Measurements from ENCODE around the gene TPX2.

TPX2 gene

GRCh38 chr20:31716818-31717477, 22.1 kb upstream of the TPX2 start:
- Histone ChIP-seq H2AFZ (ENCODE audit: low read depth, low read length, severe bottlenecking) (no peak overlapping the region), H3K9ac (ENCODE audit: low read length) (peak overlapping the region; percentile 36; the same call in 1 of the 2 replicates), H3K4me3 (ENCODE audit: insufficient read depth, low read length, poor library complexity, severe bottlenecking) (peak overlapping the region; percentile 27), H3K27ac (ENCODE audit: low read depth, low read length) (peak overlapping the region; percentile 78), H3K4me2 (ENCODE audit: low read depth, low read length, poor library complexity, severe bottlenecking) (peak overlapping the region; percentile 78), H3K27me3 (ENCODE audit: low read length) (no peaks in the 10 kb centered on the region), H3K79me2 (ENCODE audit: insufficient read depth, low read length) (peaks cover 88% of the 10 kb centered on the region), H3K36me3 (ENCODE audit: low read length) (no peaks in the 10 kb centered on the region), H3K9me3 (ENCODE audit: insufficient read depth, low read length) (no peaks in the 10 kb centered on the region), H3K9me2 (replicated peaks; ENCODE audit: insufficient read depth, low read length) (no peaks in the 10 kb centered on the region), H4K20me1 (ENCODE audit: low read depth, low read length) (no peaks in the 10 kb centered on the region), H3F3A (ENCODE audit: insufficient read depth) (peaks cover 16% of the 10 kb centered on the region)
- TF ChIP-seq EZH2phosphoT487 (conservative IDR thresholded peaks at IDR 0.05; ENCODE audit: low read length), result no peak
- TF ChIP-seq CTCF (IDR thresholded peaks at IDR 0.05; ENCODE audit: insufficient read depth, low read length, poor library complexity, severe bottlenecking), result no peak

GRCh38 chr20:31717478-31718201, 21.4 kb upstream of the TPX2 start:
- Histone ChIP-seq H3K4me2 (ENCODE audit: low read depth, low read length, poor library complexity, severe bottlenecking) (peak overlapping the region; percentile 78), H3K4me3 (ENCODE audit: insufficient read depth, low read length, poor library complexity, severe bottlenecking) (peak overlapping the region; percentile 27), H2AFZ (ENCODE audit: low read depth, low read length, severe bottlenecking) (no peak overlapping the region), H4K20me1 (ENCODE audit: low read depth, low read length) (no peaks in the 10 kb centered on the region), H3K36me3 (ENCODE audit: low read length) (no peaks in the 10 kb centered on the region), H3K27ac (ENCODE audit: low read depth, low read length) (peak overlapping the region; percentile 78), H3K9me2 (replicated peaks; ENCODE audit: insufficient read depth, low read length) (no peaks in the 10 kb centered on the region), H3K27me3 (ENCODE audit: low read length) (no peaks in the 10 kb centered on the region), H3K79me2 (ENCODE audit: insufficient read depth, low read length) (peaks cover 89% of the 10 kb centered on the region), H3K9ac (ENCODE audit: low read length) (peak overlapping the region; percentile 36), H3K9me3 (ENCODE audit: insufficient read depth, low read length) (no peaks in the 10 kb centered on the region), H3F3A (ENCODE audit: insufficient read depth) (peaks cover 16% of the 10 kb centered on the region)
- no peak for TF ChIP-seq EZH2phosphoT487 (conservative IDR thresholded peaks at IDR 0.05; ENCODE audit: low read length)
- TF ChIP-seq CTCF (IDR thresholded peaks at IDR 0.05; ENCODE audit: insufficient read depth, low read length, poor library complexity, severe bottlenecking), result no peak

- peak overlapping the region; percentile 89 for H3K27ac ChIP-seq (ENCODE audit: low read depth, low read length)
- H3K4me3 ChIP-seq (ENCODE audit: insufficient read depth, low read length, poor library complexity, severe bottlenecking), result peak overlapping the region; percentile 70
- TF ChIP-seq EZH2phosphoT487 (conservative IDR thresholded peaks at IDR 0.05; ENCODE audit: low read length), result no peak
- no peak overlapping the region for H2AFZ ChIP-seq (ENCODE audit: low read depth, low read length, severe bottlenecking)
- H3K9me2 ChIP-seq (replicated peaks; ENCODE audit: insufficient read depth, low read length), result no peaks in the 10 kb centered on the region
- no peaks in the 10 kb centered on the region for H3K9me3 ChIP-seq (ENCODE audit: insufficient read depth, low read length)
- H3K9ac ChIP-seq (ENCODE audit: low read length), result peak overlapping the region; percentile 81
- H4K20me1 ChIP-seq (ENCODE audit: low read depth, low read length), result no peaks in the 10 kb centered on the region
- H3K36me3 ChIP-seq (ENCODE audit: low read length), result no peaks in the 10 kb centered on the region
- no peaks in the 10 kb centered on the region for H3K27me3 ChIP-seq (ENCODE audit: low read length)
- peaks cover 79% of the 10 kb centered on the region for H3K79me2 ChIP-seq (ENCODE audit: insufficient read depth, low read length)
- peaks cover 16% of the 10 kb centered on the region for H3F3A ChIP-seq (ENCODE audit: insufficient read depth)
- H3K4me2 ChIP-seq (ENCODE audit: low read depth, low read length, poor library complexity, severe bottlenecking), result peak overlapping the region; percentile 91
These were observed 20.0 kb upstream of the TPX2 start for GRCh38 chr20:31718952-31719643.
